Muscle layer of duodenum (tissue), 2 donors: ENCODE measurements around the gene OLFM2.

ENCODE experiments used
- H3K27ac ChIP-seq: one replicate; pipeline ENCODE4 v1.7.0; 2013; ENCODE audit warnings: mild to moderate bottlenecking, low read length
- H3K27me3 ChIP-seq: one replicate; pipeline ENCODE4 v1.7.0; 2013; ENCODE audit warnings: low read depth, mild to moderate bottlenecking, control low read depth, low read length
- H3K36me3 ChIP-seq, 2 donors: one replicate each; pipeline ENCODE4 v1.7.0; 2013; ENCODE audit warnings: low read length in 2 of 2, control low read depth in 1 of 2, mild to moderate bottlenecking in 1 of 2; ENCODE audit not compliant: insufficient read depth in 2 of 2, control insufficient read depth in 1 of 2
- H3K4me1 ChIP-seq, 2 donors: one replicate each; pipeline ENCODE4 v1.7.0; 2013; ENCODE audit warnings: low read length in 2 of 2, mild to moderate bottlenecking in 2 of 2, control low read depth in 1 of 2, moderate library complexity in 1 of 2; ENCODE audit not compliant: insufficient read depth in 2 of 2, control insufficient read depth in 1 of 2
- H3K4me3 ChIP-seq, 2 donors: one replicate each; pipeline ENCODE4 v1.7.0; 2013; ENCODE audit warnings: low read length in 2 of 2, low read depth in 1 of 2, mild to moderate bottlenecking in 1 of 2
- H3K9me3 ChIP-seq, 2 donors: one replicate each; pipeline ENCODE4 v1.7.0; 2013; ENCODE audit warnings: low read length in 2 of 2, control low read depth in 1 of 2, mild to moderate bottlenecking in 1 of 2; ENCODE audit not compliant: control insufficient read depth in 1 of 2
- donor health status: healthy.

OLFM2 gene

GRCh38 chr19:9872618-9873242 is 63.6 kb downstream of the OLFM2 start:
- Histone ChIP-seq H3K36me3 (no peaks in the 10 kb centered on the region), H3K27ac (no peak overlapping the region), H3K4me3 (no peak overlapping the region), H3K9me3 (no peaks in the 10 kb centered on the region), H3K27me3 (no peaks in the 10 kb centered on the region), H3K4me1 (no peaks in the 10 kb centered on the region)

GRCh38 chr19:9871626-9872338 is 64.5 kb downstream of the OLFM2 start:
- Histone ChIP-seq H3K4me3 (no peak overlapping the region), H3K36me3 (no peaks in the 10 kb centered on the region), H3K27me3 (no peaks in the 10 kb centered on the region), H3K27ac (no peak overlapping the region), H3K9me3 (no peaks in the 10 kb centered on the region), H3K4me1 (no peaks in the 10 kb centered on the region)

- no peaks in the 10 kb centered on the region for H3K36me3 ChIP-seq
- H3K9me3 ChIP-seq, result no peaks in the 10 kb centered on the region
- no peak overlapping the region for H3K27ac ChIP-seq
- no peaks in the 10 kb centered on the region for H3K4me1 ChIP-seq
- no peaks in the 10 kb centered on the region for H3K27me3 ChIP-seq
- no peak overlapping the region for H3K4me3 ChIP-seq
Observed at GRCh38 chr19:9868983-9869617, 67.2 kb downstream of the OLFM2 start.

- no peak overlapping the region for H3K27ac ChIP-seq
- no peaks in the 10 kb centered on the region for H3K9me3 ChIP-seq
- no peak overlapping the region for H3K4me3 ChIP-seq
- no peaks in the 10 kb centered on the region for H3K4me1 ChIP-seq
- no peaks in the 10 kb centered on the region for H3K36me3 ChIP-seq
- no peaks in the 10 kb centered on the region for H3K27me3 ChIP-seq
Observed at GRCh38 chr19:9865732-9866501, 70.4 kb downstream of the OLFM2 start.

GRCh38 chr19:9863759-9864158 is 72.6 kb downstream of the OLFM2 start:
- Histone ChIP-seq H3K27me3 (no peaks in the 10 kb centered on the region), H3K4me3 (no peak overlapping the region), H3K27ac (no peak overlapping the region), H3K4me1 (no peaks in the 10 kb centered on the region), H3K9me3 (no peaks in the 10 kb centered on the region), H3K36me3 (no peaks in the 10 kb centered on the region)

- Histone ChIP-seq H3K27me3 (no peaks in the 10 kb centered on the region), H3K4me1 (no peaks in the 10 kb centered on the region), H3K9me3 (no peaks in the 10 kb centered on the region), H3K27ac (no peak overlapping the region), H3K4me3 (no peak overlapping the region), H3K36me3 (no peaks in the 10 kb centered on the region)
Observed at GRCh38 chr19:9862938-9863337, 73.4 kb downstream of the OLFM2 start.

GRCh38 chr19:9861503-9861902 is 74.8 kb downstream of the OLFM2 start:
- Histone ChIP-seq H3K4me1 (no peaks in the 10 kb centered on the region), H3K9me3 (no peaks in the 10 kb centered on the region), H3K36me3 (no peaks in the 10 kb centered on the region), H3K27ac (no peak overlapping the region), H3K4me3 (no peak overlapping the region), H3K27me3 (no peaks in the 10 kb centered on the region)

DNA sequence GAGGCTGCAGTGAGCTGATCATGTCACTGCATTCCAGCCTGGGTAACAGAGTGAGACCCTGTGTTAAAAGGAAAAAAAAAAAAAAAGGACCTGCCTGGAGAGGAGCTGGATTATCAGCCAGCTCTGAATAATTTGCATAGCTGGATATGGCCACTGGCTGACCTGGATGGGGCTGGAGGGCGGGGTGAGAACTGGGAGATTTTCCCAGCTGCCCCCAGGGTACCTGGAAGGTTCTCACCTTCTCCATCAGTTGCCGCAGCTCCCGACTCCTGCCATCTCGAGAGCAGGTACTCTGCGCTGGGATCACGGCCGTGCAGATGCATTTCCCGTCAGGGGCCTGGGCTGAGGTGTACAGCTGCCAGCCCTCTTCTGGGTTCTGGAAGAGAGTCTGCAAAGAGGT is 75.9 kb downstream of the OLFM2 start:
- Histone ChIP-seq H3K27me3 (no peaks in the 10 kb centered on the region), H3K36me3 (no peaks in the 10 kb centered on the region), H3K4me1 (no peaks in the 10 kb centered on the region), H3K4me3 (no peak overlapping the region), H3K27ac (no peak overlapping the region), H3K9me3 (no peaks in the 10 kb centered on the region)

DNA sequence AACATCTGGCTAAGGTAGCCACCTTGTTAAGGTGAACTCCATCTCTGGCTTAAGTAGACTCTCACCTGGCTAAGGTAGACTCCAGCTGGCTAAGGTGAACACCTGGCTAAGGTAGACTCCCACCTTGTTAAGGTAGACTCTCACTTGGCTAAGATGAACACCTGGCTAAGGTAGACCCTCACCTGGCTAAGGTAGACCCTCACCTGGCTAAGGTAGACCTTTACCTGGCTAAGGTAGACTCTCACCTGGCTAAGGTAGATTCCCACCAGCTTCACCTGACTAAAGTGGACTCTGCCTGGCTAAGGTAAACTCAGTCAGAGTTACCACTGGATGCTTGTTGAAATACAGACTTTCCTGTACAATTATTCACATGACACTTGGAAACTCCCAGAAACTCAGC is 77.5 kb downstream of the OLFM2 start:
- H3K36me3 ChIP-seq, result no peaks in the 10 kb centered on the region
- H3K9me3 ChIP-seq, result no peaks in the 10 kb centered on the region
- no peak overlapping the region for H3K27ac ChIP-seq
- no peak overlapping the region for H3K4me3 ChIP-seq
- H3K27me3 ChIP-seq, result no peaks in the 10 kb centered on the region
- no peaks in the 10 kb centered on the region for H3K4me1 ChIP-seq

- Histone ChIP-seq H3K36me3 (no peaks in the 10 kb centered on the region), H3K9me3 (no peaks in the 10 kb centered on the region), H3K4me3 (no peak overlapping the region), H3K27ac (no peak overlapping the region), H3K27me3 (no peaks in the 10 kb centered on the region), H3K4me1 (no peaks in the 10 kb centered on the region)
Observed at GRCh38 chr19:9857920-9858746, 78.2 kb downstream of the OLFM2 start.
